ENCODE measurements around the gene ABCF1. TPM values are rescaled to one million over a fixed set of nuclear protein-coding genes. Genes with fewer than 3 reads are reported as not detected.

The ABCF1 gene
- total and polyA plus RNA-seq, 4 donors: 25.8 to 55.4 (median 36.2) TPM

GRCh38 chr6:30541515-30542403 lies 29.5 kb upstream of the ABCF1 start:
- peak; percentile 82 to 93 (median 86) for DNase-seq
- H3K27me3 ChIP-seq (ENCODE audit: control insufficient read depth in 3 of 3, insufficient read depth in 3 of 3, low read length in 2 of 3): no peaks in the 10 kb centered on the region
- WGBS, 2 donors: 5 to 7% methylated on average over 23 of the region's 23 CpGs
- peak; percentile 73 for ATAC-seq (ENCODE audit: insufficient read depth, low FRiP score)
- TF ChIP-seq CTCF (IDR thresholded peaks at IDR 0.05; ENCODE audit: control extremely low read depth, extremely low read depth): peak; percentile 94
- peaks cover 0 to 11% (median 2%) of the 10 kb centered on the region in 4 donors for H3K36me3 ChIP-seq (ENCODE audit: control insufficient read depth in 4 of 4, insufficient read depth in 4 of 4, low read length in 4 of 4)
- H3K9ac ChIP-seq (ENCODE audit: insufficient read depth in 1 of 2, low read length in 2 of 2): peak overlapping the region in 1 of 2 donors; percentile 2
- peak overlapping the region in 1 of 2 donors; percentile 85 for H3K27ac ChIP-seq (ENCODE audit: low read depth in 1 of 2, low read length in 1 of 2)
- no peaks in the 10 kb centered on the region for H3K9me3 ChIP-seq (ENCODE audit: control insufficient read depth in 4 of 4, insufficient read depth in 3 of 4, low read length in 3 of 4)
- H3K4me1 ChIP-seq (ENCODE audit: control insufficient read depth in 5 of 5, insufficient read depth in 5 of 5, low read length in 5 of 5): peaks cover 0 to 6% (median 0%) of the 10 kb centered on the region in 5 donors
- no peak overlapping the region for H3K4me3 ChIP-seq

- DNase-seq (peak in 2 of 3 donors; percentile 11 to 25), ATAC-seq (ENCODE audit: insufficient read depth, low FRiP score) (no peak)
- H3K9me3 ChIP-seq (ENCODE audit: control insufficient read depth in 4 of 4, insufficient read depth in 3 of 4, low read length in 3 of 4): no peaks in the 10 kb centered on the region
- H3K27ac ChIP-seq (ENCODE audit: low read depth in 1 of 2, low read length in 1 of 2): peak overlapping the region in 1 of 2 donors; percentile 92
- no peaks in the 10 kb centered on the region for H3K27me3 ChIP-seq (ENCODE audit: control insufficient read depth in 3 of 3, insufficient read depth in 3 of 3, low read length in 2 of 3)
- H3K4me3 ChIP-seq: no peak overlapping the region
- no peak for TF ChIP-seq CTCF (IDR thresholded peaks at IDR 0.05; ENCODE audit: control extremely low read depth, extremely low read depth)
- WGBS, 2 donors: 6 to 15% methylated on average over 4 of the region's 4 CpGs
- peaks cover under 1 to 17% (median 6%) of the 10 kb centered on the region in 4 donors for H3K36me3 ChIP-seq (ENCODE audit: control insufficient read depth in 4 of 4, insufficient read depth in 4 of 4, low read length in 4 of 4)
- no peak overlapping the region for H3K9ac ChIP-seq (ENCODE audit: insufficient read depth in 1 of 2, low read length in 2 of 2)
- H3K4me1 ChIP-seq (ENCODE audit: control insufficient read depth in 5 of 5, insufficient read depth in 5 of 5, low read length in 5 of 5): peaks cover 0 to 6% (median 0%) of the 10 kb centered on the region in 5 donors
Measured at GRCh38 chr6:30542404-30542725, 28.9 kb upstream of the ABCF1 start.

- Histone ChIP-seq H3K9ac (ENCODE audit: insufficient read depth in 1 of 2, low read length in 2 of 2) (no peak overlapping the region), H3K27me3 (ENCODE audit: control insufficient read depth in 3 of 3, insufficient read depth in 3 of 3, low read length in 2 of 3) (no peaks in the 10 kb centered on the region), H3K4me3 (no peak overlapping the region), H3K9me3 (ENCODE audit: control insufficient read depth in 4 of 4, insufficient read depth in 3 of 4, low read length in 3 of 4) (no peaks in the 10 kb centered on the region), H3K27ac (ENCODE audit: low read depth in 1 of 2, low read length in 1 of 2) (peak overlapping the region in 1 of 2 donors; percentile 92), H3K36me3 (ENCODE audit: control insufficient read depth in 4 of 4, insufficient read depth in 4 of 4, low read length in 4 of 4) (peaks cover 4 to 17% (median 9%) of the 10 kb centered on the region in 4 donors), H3K4me1 (ENCODE audit: control insufficient read depth in 5 of 5, insufficient read depth in 5 of 5, low read length in 5 of 5) (peaks cover 0 to 6% (median 0%) of the 10 kb centered on the region in 5 donors)
- DNase-seq (no peak), ATAC-seq (ENCODE audit: insufficient read depth, low FRiP score) (no peak)
- TF ChIP-seq CTCF (IDR thresholded peaks at IDR 0.05; ENCODE audit: control extremely low read depth, extremely low read depth): no peak
- 61 to 65% methylated on average over 1 of the region's 1 CpG for WGBS, 2 donors
Measured at GRCh38 chr6:30542915-30543314, 28.3 kb upstream of the ABCF1 start.
